ENCODE data around the gene CSN2. TPM values are rescaled to one million over a fixed set of nuclear protein-coding genes. Genes with fewer than 3 reads are reported as not detected.
A peak's percentile ranks its signal among the peaks of the same experiment; 100 is the strongest.

The CSN2 gene
- not detected in 2 replicates for total RNA-seq
- polyA plus RNA-seq = not detected in 2 replicates

GRCh38 chr4:69965628-69966027 is at the start of gene CSN2:
Gene CSN2, minus strand, starts transcription at chr4:69965728. Its CDS starts 4,733 bp downstream, at chr4:69960995.
- no peaks in the 10 kb centered on the region for H3K9me3 ChIP-seq (ENCODE audit: low read depth)
- no peaks in the 10 kb centered on the region for H3K36me3 ChIP-seq

DNA sequence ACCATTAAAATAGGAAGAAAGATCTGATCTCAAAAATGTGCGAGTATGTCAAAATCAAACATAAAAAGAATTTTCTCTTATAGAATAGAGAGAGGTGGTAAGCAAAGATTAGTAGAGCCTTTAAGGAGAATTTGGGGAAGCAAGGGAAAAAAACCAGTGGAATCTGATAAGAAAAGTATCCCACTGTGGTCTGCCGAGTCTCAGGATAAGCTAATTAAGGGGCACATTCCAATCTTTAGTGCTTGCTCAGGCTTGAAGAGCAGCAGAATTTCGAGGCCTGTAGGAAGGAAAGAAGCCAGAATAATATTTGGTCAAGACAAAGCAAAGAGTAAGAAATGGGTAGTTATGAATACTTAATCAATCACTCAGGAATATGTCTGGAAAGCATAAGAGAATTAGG is 43.2 kb upstream of the CSN2 start:
- DNase-seq (ENCODE audit: low read depth in 1 of 2, low spot score in 1 of 2) = no peak
- TF ChIP-seq CTCF (IDR thresholded peaks at IDR 0.05; ENCODE audit: low read depth, low read length) = no peak
- no peaks in the 10 kb centered on the region for H3K9me3 ChIP-seq (ENCODE audit: low read depth)
- no peaks in the 10 kb centered on the region for H3K4me1 ChIP-seq (ENCODE audit: low read depth)
- H3K27ac ChIP-seq = no peak overlapping the region
- H3K4me3 ChIP-seq = no peak overlapping the region
- no peaks in the 10 kb centered on the region for H3K36me3 ChIP-seq
- no peaks in the 10 kb centered on the region for H3K27me3 ChIP-seq

More at GRCh38 chr4:69965628-69966027, at the start of gene CSN2:
- H3K4me1 ChIP-seq (ENCODE audit: low read depth) = no peaks in the 10 kb centered on the region
- H3K27me3 ChIP-seq = no peaks in the 10 kb centered on the region
- no peak within 1 kb of the TSS for H3K27ac ChIP-seq
- TF ChIP-seq CTCF (IDR thresholded peaks at IDR 0.05; ENCODE audit: low read depth, low read length) = no peak
- DNase-seq (ENCODE audit: low read depth in 1 of 2, low spot score in 1 of 2) = no peak
- H3K4me3 ChIP-seq = no peak within 1 kb of the TSS

GRCh38 chr4:70002507-70002906 is 37.0 kb upstream of the CSN2 start:
- Histone ChIP-seq H3K36me3 (no peaks in the 10 kb centered on the region), H3K4me1 (ENCODE audit: low read depth) (peaks cover 12% of the 10 kb centered on the region), H3K4me3 (no peak overlapping the region), H3K27ac (no peak overlapping the region), H3K27me3 (no peaks in the 10 kb centered on the region), H3K9me3 (ENCODE audit: low read depth) (no peaks in the 10 kb centered on the region)
- no peak for DNase-seq (ENCODE audit: low read depth in 1 of 2, low spot score in 1 of 2)
- TF ChIP-seq CTCF (IDR thresholded peaks at IDR 0.05; ENCODE audit: low read depth, low read length) = no peak

- Histone ChIP-seq H3K4me1 (ENCODE audit: low read depth) (peaks cover 12% of the 10 kb centered on the region), H3K9me3 (ENCODE audit: low read depth) (no peaks in the 10 kb centered on the region), H3K27ac (no peak overlapping the region), H3K27me3 (no peaks in the 10 kb centered on the region), H3K4me3 (no peak overlapping the region), H3K36me3 (no peaks in the 10 kb centered on the region)
- no peak for TF ChIP-seq CTCF (IDR thresholded peaks at IDR 0.05; ENCODE audit: low read depth, low read length)
- no peak for DNase-seq (ENCODE audit: low read depth in 1 of 2, low spot score in 1 of 2)
These were observed 35.2 kb upstream of the CSN2 start for GRCh38 chr4:70000711-70001110.

DNA sequence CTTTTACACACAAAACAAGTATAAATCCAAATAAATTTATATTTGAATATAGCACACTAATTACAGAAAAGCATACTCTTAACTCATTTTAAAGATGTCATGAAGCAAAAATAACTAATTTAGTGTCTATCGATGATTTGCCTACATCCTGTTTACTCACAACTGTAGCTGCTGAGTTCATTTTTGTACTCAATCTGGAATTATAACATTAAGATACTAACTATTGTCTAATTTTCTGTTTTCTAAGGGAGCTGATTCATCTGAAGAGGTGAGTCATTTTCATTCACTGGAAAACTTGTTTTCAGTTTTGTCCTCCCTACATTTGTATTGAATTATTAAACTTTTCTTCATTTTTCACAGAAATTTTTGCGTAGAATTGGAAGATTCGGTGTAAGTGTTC is 33.9 kb upstream of the CSN2 start:
- Histone ChIP-seq H3K27ac (no peak overlapping the region), H3K4me1 (ENCODE audit: low read depth) (peaks cover 12% of the 10 kb centered on the region), H3K27me3 (no peaks in the 10 kb centered on the region), H3K9me3 (ENCODE audit: low read depth) (no peaks in the 10 kb centered on the region), H3K4me3 (no peak overlapping the region), H3K36me3 (no peaks in the 10 kb centered on the region)
- no peak for TF ChIP-seq CTCF (IDR thresholded peaks at IDR 0.05; ENCODE audit: low read depth, low read length)
- DNase-seq (ENCODE audit: low read depth in 1 of 2, low spot score in 1 of 2) = peak in 1 of 2 donors; percentile 4

All from cardiac muscle cell (in vitro differentiated cells and primary cell).